GM18868 (cell line): ENCODE results near the gene TTLL4.
A peak's percentile ranks its signal among the peaks of the same experiment; 100 is the strongest.

ENCODE experiments used
- ATAC-seq: cut with Tn5 transposase; IDR thresholded peaks from one replicate; pipeline ENCODE4 v1.9.1; 2021; ENCODE audit warnings: mild to moderate bottlenecking, moderate library complexity; ENCODE audit not compliant: unreplicated experiment

The TTLL4 gene

DNA sequence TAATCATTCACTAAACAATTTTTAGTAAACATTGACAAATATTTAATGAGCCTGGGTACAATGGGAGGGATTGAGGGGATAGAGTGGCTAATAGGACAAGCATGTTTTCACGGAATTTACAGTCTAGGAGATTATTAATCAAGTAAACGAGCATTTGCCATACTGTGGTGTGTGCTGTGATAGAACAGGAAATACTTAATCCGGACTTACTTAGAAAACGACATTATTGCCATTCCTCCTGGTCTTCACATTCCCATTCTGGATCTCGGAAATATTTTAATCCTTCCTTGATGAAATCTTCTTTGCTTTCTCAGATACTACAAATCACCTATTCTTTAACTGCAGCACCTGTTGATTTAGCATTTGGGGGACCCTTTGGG lies 905 bp downstream of the TTLL4 start:
- no peak for ATAC-seq

DNA sequence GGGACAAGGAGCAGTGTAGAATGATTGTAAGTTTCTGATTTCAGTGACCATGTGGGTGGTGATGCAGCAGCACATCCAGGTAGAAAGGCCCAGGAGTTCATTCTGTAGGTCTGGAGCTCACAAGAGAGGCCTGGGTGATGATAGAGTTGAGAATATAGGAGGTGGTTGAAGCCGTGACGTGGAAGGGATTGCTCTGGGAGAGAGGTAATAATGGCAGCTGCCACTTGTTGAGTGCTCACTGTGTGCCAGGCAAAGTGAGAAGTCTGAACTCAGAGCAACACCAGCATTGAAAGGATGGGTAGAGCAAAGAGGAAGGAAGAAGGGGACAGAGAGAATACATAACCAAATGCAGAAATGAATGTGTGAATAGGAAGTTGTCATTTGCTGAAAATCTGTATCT lies 3.3 kb downstream of the TTLL4 start:
- ATAC-seq: no peak

DNA sequence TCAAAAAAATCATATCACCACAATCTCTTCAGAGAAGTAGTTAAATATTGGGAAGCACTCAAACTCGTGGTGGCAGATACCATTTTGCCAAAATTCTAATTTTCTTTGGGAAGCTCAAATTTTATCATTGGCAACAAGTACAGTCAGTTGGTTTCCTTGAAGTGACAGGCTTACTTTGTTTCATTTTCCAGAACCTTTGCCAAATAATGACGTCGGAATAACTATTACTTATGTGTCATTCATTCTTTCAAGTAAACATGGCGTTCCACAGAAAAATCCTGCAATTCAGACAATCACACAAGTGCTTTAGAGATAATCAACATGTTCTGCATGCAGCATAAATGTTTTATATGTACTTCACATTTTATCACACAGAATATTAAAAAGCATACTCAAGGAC lies 5.4 kb downstream of the TTLL4 start:
- ATAC-seq: no peak

DNA sequence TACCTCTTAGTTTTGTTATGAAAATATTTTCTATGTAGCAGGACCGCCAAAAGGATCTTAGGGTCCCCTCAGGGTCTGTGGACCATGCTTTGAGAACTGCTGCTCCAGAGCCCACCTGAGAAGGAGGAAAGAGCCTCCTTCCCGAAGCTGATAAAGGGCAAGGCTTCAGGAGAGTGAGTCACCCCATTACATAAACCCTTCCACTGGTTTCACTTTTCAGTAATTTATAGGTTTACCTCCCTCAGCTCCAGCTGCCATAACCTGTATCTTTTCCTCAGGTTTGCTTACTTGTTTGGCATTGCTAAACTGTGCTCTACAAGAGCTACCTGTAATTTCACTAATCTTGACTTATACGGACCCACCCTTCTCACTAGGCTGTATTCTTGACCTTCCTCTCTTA lies 6.6 kb downstream of the TTLL4 start:
- no peak for ATAC-seq

DNA sequence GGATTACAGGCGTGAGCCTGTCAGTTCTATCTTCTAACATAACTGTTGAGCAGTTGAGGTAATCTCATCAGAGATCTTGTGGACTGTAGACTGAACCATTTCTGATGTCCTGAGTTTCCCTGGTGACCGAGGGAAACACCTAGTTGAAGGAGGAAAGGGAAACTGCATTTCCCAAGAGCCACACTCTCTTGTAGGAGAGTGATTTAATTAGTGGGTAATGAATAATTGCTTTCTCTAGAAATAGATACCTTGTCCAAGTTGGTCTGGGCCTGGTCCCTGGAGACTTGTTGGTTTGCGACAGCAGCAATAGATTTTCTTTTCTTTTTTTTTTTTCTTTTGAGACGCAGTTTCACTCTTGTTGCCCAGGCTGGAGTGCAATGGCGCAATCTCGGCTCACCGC lies 7.4 kb downstream of the TTLL4 start:
- no peak for ATAC-seq

DNA sequence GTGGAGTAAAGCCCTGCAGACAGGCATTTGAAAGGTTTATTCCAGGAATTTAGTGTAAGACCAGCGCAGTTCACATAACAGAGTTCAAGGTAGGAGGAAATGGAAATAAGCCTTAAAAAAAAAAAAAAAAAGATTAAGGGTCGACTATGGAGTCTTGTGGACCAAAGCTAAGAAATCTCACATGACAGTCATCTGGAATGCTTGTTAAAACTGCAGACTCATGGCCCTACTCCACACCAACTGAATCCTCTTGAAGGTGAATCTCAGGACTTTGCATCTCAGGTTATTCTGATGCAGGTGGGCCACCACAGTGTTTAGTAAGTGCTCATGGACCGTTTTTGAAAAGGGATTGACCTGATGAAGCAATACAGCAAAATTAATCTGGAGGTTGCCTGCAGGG lies 8.8 kb downstream of the TTLL4 start:
- ATAC-seq: no peak

DNA sequence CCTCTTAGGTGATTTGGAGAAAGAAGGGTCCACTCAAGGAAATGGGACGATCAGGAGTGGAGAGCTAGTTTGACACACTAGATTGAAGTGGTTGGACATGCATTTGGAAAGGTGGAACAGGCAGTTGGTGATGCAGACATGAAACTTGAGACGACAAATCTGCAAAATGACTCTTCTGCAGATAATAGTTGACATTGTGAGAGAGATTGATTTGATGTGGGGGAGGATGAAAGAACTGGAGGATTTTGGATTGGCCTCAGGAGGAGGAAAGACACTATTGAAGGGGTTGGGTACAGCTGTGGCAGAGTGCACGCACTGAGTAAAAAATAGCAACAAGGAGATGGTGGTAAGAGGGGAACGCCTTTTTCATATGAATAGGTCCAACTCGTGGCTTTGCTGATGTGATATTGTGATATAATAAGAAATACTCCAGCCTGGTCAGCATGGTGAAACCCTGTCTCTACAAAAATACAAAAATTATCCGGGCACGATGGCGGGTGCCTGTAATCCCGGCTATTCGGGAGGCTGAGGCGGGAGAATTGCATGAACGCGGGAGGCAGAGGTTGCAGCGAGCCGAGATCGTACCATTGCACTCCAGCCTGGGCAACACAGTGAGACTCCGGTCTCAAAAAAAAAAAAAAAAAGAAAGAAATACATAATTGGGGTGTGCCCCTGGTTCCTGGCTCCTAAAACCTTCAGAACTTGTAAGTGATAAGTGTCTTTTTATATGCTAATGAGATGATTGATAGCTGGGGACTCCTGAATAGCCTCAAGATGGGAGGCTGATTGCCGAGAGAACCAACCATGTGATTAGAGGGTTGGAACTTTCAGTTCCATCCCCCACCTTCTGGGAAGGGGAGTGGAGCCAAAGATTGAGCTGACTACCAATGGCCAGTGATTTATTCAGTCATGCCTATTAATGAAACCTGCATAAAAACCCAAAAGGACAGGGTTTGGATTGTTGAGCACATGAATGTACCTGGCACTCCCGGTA lies 9.7 kb downstream of the TTLL4 start:
- no peak for ATAC-seq

DNA sequence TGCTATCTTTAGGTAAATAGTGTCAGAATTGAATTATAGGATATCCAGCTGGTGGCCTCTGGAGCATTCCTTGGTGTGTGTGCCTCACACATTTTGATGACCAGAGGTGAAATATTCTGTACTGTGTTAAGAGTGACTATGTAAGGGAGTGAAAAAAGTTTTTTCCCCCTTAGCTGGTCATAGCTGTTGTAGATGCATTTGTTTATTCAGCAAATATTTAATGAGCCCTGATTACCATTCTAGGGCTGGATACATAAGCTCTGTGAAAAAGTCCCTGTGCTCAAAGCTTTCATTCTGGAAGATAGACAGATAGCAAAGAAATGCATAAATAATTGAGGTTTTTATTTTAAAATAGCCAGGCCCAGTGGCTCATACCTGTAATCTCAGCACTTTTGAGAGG lies 10.9 kb downstream of the TTLL4 start:
- ATAC-seq: no peak

DNA sequence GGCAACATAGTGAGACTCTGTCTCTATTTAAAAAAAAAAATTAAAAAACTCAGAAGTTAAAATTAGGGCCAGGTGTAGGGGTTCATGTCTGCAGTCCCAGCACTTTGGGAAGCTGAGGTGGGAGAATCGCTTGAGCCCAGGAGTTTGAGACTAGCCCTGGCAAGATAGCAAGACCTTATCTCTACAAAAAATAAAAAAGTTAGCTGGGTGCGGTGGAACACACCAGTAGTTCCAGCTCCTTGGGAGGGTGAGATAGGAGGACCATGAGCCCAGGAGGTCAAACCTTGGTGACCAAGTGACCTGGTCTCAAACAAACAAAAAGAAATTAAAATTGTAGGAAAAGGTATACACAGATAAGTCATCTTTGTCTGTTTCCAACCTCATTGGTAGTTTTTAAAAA lies 11.3 kb downstream of the TTLL4 start:
- no peak for ATAC-seq

DNA sequence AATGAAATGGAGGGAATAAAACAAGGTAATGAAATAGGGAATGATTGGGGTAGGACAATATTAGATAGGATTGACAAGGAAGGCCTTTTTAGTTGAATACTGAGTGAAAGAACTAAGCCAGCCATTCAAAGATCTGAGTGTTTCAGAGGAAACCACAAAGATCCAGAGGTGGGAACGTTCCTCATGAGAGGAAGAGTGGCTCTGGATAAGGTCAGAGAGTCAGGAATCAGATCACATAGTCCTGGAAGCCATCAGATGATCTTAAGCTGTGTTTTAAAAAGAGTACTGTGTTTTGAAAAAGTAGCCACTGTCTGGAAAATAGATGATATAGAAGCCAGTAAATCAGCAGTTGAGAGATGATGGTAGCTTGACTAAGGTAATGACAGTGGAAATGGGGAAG lies 11.8 kb downstream of the TTLL4 start:
- ATAC-seq: no peak

DNA sequence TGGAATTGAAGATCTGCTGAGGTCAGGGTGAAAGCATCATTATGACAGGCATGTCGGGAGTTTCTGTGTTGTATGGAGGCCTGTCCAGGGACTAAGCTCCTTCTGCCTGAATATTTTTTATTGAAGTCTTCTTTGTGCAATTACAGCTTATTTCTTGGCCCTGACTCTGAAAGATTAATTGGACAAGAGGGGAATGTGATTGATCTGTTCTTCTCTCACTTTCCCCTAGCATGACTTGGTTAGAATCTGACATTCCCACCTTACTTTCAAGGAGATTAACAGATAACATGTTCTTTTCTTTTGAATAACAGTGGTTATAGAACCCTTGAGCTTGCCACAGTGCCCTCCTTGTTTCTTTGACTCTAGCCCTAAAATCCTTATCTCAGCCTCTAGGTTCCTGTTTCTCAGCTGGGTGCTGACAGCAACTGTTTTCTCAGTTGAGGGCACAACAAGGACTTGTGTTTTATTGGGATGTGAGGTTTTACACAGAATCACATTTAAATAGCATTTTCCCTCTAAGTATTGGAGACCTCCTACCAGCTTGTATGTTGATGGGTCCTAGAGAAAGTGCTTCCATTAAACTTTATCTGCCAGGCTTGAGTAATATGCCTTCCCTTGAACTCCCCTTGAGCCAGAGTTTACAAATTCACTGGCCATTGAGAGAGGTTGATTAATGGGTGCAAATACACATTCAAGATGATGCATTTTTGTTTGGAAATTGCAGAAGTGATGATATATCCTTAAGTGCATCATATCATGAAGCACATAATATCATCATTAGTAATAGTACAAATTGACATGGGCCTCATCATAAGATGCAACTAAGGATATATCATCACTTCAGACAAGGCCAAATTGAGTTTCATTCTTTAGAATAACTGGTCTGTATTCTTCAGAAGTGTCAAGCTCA lies 12.5 kb downstream of the TTLL4 start:
- ATAC-seq: no peak

DNA sequence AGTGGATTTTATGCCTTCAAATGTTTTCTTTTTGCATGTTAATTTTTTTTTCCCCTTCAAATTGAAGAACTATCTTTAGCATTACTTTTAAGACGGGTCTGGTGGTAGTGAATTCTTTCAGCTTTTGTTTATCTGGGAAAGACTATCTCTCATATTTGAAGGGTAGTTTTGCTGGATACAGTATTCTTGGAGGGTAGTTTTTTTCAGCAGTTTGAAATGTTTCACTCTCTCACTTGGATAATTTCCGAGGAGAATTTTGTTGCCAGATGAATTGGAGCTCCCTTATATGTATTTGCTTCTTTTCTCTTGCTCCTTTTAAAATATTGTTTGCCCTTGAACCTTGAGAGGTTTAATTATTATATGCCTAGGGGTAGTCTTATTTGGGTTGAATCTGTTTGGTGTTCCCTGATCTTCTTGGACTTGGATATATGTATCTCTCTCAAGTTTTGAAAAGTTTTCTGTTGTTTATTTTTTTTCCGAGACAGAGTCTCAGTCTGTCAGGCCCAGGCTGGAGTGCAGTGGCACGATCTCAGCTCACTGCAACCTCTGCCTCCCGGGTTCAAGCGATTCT lies 15.5 kb downstream of the TTLL4 start:
- no peak for ATAC-seq

DNA sequence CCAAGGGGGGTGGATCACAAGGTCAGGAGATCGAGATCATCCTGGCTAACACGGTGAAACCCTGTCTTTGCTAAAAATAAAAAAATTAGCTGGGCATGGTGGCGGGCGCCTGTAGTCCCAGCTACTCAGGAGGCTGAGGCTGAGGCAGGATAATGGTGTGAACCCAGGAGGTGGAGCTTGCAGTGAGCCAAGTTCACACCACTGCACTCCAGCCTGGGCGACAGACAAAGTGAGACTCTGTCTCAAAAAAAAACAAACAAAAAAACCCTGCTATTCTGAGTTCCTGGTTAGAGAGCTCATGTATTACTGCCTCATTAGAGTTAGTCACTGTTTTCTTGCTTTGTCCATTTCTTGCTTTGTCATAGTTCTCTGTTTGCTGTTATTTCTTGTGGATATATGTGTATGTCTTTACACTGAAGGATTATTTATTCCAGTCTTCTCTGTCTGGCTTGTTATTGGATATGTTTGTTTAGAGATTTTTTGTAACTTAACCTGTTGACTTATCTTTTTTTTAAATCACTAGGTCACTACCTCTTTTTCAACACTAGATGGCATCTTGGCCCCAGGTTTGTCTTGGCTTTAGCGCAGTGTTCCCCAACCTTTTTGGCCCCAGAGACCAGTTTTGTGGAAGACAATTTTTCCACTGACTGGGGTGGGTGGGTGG lies 17.0 kb downstream of the TTLL4 start:
- no peak for ATAC-seq

DNA sequence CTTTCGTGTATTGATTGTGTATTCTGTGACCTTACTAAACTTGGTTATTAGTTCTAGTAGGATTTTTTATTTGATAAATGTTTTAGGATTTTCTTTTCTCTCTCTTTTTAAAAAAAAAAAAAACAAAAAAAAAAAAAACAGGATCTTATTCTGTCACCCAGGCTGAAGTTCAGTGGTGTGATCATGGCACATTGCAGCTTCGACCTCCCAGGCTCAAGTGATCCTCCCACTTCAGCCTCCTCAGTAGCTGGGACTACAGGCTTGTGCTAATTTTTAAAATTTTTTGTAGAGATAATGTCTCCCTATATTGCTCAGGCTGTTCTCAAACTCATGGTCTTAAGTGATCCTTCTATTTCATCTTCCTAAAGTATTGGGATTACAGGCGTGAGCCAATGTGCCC lies 19.0 kb downstream of the TTLL4 start:
- ATAC-seq: no peak

DNA sequence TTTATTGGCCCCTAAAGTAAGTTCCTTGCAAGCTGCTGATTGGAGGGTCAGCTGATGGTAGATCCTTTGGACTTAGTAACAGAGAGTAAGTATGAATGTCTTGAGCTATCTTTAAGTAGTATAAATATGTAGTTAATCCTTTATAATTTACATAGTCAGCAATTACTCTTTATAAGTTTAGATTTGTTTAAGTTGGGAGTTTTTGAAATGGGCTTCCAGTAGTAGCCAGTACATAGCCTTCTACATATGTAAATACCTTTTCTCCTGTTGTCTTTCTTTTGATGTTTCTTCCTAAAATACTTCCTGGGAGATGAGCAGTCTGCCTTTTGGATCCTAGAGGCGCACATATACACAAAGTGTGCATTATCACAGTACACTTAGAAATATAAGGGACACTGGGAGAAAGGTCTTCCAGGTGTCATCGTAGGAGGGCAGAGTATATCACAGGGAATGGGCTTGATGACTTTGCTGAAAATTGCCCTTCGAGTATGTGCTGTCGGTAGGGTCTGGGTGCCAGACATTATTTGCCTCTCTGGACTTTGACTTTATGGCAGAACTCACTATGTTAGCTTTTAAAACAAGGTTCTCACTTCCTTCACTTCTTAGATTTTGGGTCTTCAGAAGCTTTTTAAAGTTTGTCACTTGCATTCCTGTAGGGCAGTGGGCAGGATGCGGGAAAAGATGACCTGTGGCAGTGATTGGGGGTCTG lies 21.6 kb downstream of the TTLL4 start:
- ATAC-seq: no peak

DNA sequence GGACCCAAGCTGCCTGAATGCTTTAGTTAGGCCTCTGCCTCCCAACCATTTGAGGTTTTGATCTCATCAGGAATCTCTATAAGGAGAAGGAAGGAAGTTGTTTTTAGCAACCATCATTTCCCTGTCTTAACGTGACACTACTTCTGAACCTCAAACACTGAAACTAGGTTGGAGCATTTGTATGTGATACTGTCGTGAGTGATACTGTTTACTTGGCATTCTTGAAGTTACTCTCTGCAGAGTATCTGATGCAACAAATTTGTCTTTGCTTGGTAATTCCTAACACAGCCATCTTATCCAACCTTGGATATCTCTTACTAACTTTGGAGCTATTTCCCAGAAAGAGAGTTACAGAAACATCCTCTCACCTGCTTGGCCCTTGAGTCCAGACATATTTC lies 22.1 kb downstream of the TTLL4 start:
- ATAC-seq: no peak

DNA sequence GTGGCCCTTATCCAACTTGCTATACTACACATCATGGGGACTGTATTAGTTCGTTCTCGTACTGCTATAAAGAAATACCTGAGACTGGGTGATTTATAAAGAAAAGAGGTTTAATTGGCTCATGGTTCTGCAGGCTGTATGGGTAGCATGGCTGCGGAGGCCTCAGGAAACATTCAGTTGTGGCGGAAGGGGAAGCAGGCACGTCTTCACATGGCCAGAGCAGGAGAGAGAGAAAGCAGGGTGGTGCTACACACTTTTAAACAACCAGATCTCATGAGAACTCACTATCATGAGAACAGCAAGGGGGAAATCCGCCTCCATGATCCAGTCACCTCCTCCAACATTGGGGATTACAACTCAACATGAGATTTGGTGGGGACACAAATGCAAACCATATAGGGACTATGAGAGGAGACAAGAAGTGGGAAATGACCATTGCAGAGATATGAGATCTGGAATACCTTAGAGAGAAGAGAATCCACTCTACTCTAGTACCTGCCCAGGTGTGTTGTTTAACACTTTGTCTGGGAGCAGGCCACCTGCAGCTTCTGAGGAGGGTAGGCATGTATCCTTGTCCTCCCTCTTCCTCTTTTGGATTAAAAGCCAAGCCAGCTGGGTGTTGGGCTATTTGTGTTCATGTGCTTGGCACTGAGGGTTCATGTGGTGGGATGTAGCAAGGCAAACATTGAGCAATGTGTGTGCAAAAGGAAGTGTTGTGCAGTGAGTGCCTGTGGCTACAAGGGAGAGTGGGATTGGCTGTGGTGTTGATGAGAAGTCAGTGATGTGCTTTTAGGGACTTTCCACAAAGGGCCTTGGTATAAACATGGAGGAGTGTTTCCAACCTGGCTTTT lies 22.8 kb downstream of the TTLL4 start:
- peak; percentile 86 for ATAC-seq

DNA sequence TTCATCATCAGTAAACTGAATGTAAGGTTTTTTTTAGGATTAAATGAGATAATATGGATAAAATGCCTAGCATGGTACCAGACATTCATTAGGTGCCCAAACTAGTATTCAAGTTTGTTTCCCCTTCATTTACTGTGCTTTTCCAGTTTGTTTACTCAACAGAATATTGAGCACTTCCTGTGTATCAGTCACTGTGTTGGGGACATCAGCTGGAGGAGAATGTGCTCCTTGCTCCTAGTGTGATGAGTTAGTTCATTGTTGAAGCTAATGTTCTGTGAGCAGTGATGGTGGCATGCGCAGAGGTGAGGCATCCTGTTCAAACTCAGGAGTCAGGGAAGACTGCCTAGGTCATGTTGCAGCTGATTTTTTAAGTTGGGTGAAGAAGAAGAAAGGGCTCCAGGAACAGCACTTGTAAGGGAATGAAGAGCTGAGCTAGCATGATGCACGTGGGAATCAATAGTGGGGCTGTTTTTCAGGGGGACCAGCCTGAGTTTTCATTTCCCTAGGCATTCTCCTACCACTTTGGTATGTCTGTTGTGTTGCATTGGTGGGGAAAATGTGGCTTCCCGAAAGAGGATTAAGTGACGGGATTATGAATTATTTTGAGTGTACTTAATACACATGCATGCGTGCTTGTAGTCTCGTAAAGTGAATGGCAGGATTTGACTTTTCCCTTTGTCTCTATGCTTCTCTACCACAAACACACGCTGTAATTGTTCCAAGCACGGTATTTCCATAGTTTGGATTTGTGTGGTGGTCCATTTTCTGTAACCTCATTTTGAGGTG lies 23.7 kb downstream of the TTLL4 start:
- ATAC-seq: no peak

DNA sequence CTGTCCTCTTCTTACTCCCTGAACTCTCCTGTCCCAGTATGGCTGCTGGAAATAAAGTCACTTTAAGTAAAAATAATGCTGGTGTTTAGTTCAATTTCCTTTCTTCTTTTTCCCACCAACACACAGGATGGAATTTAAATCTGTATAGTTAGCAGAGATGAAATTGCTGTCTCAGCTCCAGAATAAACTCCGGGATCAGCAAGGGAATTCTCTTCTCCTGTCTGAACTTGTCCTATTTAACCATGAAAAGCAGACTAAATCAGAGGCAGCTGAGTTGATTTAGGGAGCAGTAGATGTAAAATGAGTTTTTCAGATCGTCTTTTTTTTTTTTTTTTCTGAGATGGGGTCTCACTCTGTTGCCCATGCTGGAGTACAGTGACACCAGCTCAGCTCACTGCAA lies 25.9 kb downstream of the TTLL4 start:
- ATAC-seq: no peak
